T-helper 9 cell (primary cell): Measurements from ENCODE around the gene MEGF11.

ENCODE experiments used
- DNase-seq: peaks from one replicate; pipeline ENCODE4 v3.0.0-alpha.2; 2020

MEGF11 gene

DNA sequence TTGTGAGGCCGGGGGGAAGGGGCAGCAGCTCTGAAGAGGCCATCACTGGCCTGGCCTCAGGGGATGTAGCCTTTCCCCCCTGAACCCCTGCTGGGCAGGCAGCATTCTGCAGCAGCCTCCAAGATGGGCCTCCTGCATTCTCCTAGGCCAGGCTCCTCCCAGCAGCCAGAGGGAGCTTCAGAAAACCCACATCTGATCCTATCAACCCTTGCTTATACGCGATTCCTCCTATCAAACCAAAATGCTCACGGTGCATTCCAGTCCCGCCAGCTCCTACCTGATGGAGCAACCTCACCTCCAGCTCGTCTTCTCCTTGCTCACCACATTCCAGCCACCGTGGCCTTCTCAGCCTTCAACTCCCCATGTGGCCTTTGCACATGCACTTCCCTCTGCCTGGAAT is 85.7 kb downstream of the MEGF11 start:
- DNase-seq = no peak

DNA sequence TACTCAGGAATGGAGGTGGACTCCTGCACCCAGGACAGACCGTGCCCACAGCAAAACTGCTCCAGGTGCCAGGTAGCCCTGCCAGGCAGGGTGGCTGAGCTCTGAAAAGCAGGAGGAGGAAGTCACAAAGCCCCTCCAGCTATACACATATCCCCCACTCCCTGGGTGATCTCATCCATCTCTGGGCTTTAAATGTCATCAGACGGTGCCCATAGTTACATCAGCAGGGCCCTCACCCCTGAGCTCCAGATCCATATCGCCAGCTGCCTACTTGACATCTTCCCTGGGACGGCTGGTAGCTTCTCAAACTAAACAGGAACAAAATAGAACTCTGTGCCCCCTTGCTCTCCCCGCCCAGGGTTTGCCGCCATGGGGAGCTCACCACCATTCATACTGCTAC is 87.7 kb downstream of the MEGF11 start:
- no peak for DNase-seq

DNA sequence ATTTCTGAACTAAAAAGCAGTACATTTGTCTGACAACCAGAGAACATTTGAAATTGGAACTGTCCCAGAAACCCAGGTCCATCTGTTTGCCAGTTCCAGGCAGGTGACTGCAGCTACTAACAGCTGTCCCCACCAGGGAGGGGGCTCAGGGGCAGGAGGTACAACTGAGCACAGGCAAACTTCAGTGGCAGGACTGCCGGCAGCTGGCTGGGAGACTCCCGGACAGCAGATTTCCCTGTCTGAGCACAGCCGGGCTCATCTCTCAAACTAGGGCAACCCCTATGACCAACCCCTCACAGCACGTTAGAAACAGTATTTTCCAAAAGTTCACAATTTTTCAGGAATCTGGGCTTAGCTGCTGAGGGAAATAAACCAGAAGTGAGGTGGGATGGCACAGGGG is 88.8 kb downstream of the MEGF11 start:
- no peak for DNase-seq

DNA sequence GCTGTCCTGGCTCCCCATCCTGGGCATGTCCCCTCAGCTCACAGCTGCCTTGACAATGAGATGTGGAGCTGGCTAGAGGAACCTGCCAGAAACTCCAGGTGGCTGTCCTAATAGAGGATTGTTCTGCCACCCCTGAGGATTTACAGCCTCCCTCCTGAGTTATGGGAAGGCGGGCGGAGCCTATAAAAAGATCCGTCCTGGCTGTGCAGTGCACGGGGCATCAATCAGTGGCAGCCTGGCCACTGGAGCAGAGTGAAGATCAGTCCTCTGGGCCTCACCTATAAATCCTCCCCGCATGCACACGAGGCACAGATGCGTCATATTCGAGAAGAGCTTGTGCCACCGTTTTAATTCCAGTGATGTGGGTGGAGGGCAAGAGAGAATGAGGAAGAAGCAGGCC is 90.0 kb downstream of the MEGF11 start:
- no peak for DNase-seq

DNA sequence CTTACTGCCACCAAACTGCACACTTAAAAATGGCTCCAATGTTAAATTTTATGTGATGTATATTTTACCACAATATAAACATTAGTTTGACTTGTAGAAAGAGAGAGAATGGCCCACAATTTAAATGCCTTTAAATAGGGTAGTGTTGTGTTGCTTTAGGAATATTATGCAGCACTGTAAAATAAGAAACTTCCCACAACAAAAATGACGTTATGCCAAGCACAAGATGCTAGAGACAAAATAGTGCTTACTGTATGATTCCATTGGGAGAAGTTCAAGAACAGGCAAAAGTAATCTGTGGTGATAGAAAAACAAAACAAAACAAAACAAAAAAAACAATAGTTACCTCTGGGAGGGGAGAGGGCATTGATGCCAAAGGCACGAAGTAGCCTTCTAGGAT is 91.3 kb downstream of the MEGF11 start:
- no peak for DNase-seq

DNA sequence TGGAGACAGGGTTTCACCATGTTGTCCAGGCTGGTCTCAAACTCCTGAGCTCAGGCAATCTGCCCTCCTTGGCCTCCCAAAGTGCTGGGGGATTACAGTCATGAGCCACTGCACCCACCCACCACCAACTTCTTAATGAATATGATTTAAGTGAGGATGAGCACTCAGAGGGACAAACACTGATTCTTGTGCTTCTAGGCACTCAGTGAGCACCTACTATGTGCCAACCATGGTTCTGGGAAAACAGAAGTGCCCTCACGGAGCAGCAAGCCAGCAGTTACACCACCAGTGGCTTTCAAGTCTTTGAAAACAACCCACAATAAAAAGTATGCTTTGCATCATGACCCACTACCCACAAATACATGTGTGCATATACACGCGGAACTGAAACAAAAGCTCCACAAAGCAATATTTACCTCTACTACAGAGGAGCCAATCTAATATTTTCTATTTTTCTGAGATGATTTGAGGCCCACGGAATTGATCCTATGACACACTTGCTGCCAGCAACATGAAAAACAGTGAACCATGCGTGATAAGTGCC is 91.9 kb downstream of the MEGF11 start:
- DNase-seq = no peak

DNA sequence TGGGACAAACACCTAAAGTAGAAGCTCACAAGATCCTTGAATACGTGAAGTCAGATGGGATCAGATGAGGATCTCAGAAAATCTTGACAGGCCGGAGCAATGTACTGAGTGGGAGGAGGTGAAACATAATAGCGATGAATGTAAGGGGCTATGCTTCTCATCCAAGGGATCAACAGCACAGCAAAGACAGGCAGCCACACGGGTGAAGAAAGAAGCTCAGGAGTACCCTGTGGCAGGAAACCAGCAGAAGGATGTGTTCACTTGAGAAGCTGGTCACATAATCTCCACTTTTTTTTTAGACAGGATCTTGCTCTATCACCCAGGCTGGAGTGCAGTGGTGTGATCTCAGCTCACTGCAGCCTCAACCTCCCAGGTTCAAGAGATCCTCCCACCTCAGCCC is 92.4 kb downstream of the MEGF11 start:
- no peak for DNase-seq

DNA sequence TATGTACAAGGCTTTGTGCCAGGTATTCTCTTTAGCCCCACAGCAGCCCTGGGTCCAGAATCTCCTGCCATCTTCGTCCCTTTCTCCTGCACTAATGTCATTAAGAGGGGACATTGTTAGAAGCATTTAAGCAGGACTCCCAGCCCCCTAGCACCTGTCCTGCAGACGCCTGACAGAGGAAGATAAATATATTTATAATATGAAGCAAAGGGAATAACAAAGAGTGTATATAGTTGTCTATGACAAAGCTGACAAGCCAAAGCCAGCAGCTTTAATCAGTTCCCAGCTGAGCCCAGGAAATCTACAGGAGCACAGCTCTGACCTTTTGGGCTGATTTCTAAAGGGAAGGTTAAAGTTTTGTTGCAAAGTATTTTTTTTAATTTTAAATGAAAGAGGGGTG is 96.0 kb downstream of the MEGF11 start:
- no peak for DNase-seq

DNA sequence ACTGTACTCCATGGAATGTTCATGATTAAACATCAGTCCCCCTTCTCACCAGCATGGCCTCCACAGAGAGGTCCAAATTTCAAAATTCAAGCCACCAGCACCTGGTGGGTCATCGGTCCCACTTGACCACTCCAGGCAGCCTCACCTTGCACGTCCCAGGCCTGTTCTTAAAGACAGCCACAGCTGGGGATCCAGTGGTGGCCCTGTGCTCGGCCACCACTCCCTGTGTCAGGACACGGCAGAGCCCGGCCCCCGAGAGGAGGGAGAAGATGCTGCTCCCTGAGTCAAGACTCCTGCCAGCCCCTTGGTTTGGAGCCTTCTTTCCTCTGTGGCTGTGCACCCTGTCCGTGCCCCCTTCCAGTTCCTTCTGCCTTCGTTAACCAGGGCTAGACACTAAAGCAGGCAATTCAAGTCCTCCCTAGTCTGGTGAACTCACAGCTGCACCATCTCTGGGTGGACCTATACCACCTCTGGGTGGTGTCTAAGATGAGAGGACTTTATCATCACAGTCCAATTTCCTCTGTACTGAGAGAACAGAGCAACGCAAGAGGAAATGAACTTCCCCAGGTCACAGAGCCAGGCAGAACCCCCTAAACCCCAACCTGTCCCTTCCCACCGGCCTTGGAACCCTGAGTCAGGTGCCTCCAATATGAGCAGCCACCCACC is 97.1 kb downstream of the MEGF11 start:
- no peak for DNase-seq

DNA sequence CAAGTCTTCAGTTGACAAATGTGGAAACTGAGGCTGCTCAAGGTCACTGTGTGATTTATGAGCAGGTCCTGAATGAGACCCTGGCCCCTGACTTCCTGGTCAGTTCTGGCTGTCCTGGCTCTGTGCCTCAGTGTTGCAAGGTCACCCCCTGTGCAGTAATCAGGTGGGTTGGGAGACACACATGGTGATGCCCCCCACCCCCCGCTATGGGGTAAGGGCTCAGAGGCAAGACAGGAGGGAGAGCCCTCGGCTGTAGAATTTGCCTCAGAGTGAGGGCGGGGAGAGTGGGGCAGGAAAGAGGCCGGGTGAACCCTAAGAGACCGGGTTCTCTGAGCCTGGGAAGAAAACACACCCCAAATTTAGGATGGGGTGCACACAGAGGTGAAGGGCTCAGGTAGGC is 98.5 kb downstream of the MEGF11 start:
- DNase-seq = no peak

DNA sequence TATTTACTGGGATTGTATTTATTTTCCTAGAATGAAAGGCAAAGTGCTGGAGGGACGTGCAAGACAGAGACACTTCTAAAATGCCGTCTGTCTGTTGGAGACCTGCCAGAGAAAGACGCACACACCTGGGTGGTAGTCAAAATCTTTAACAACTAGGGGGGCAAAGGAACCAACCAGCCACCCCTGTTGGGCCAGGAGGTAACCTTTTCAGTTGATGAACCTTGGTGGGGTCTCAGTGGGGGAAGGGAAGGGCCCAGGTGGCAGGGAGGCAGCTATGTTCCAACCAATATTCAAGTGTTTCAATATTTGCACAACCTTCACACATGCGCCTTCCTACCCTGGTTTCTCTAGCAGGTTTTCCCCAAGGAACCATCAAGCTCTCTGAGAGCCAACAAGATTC is 99.0 kb downstream of the MEGF11 start:
- no peak for DNase-seq

DNA sequence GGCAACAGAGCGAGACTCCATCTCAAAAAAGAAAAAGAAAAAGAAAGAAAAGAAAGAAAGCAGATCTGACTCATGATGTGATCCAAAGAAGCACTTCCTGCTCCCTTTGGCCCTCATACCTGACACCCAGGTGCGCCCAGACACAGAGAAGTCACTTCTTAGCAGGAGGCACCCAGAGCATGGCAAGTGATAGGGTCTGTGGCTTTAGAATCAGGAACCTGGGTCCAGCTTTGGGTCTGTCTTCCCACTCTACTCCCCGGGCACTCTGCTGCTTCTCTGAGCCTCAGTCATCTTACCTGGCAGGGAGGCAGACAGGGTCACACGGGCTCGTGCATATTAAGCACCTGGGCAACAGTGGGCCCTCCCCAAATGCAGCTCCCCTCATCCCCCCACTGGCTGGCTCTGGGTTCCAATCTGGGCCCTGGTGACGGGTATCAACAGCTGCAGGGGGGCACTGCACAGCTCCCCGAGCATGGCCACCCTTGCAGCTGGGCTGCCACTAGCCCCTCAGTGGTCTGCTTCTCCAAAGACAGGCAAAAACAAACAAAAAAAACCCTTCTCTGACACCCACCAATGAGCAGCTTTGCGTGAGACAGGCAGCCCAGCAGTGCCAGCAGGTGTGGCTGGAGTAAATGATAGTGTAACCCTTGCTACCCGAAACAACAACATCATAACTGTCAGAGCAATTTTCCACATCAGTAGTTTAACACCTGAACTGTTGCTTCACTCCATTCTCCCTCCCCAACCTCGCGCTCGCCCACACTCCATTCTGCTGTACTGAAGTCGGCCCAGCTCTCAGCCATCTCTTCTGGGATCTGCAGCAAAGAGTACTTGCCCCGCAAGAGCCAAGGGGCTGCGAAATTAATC is 99.8 kb downstream of the MEGF11 start:
- DNase-seq = no peak

DNA sequence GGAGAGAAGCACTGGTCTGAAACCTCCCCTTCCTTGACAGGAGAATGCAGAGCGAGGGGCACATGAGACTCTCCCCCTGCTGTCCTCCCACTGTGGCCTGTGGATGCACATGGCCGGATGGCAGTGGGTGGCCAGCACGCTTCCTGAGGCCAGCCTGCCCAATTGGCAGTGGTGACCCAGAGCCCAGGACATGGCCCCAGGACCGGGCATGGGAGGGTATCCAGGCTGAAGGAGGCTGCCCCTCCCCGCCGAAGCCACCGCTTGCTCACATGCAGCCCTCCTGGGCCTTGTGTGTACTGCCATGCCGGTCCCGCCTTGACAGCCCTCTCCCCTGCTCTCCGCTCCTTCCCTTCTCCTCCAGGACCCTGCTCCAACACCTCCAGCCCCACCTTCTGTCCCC is 100.9 kb downstream of the MEGF11 start:
- no peak for DNase-seq

DNA sequence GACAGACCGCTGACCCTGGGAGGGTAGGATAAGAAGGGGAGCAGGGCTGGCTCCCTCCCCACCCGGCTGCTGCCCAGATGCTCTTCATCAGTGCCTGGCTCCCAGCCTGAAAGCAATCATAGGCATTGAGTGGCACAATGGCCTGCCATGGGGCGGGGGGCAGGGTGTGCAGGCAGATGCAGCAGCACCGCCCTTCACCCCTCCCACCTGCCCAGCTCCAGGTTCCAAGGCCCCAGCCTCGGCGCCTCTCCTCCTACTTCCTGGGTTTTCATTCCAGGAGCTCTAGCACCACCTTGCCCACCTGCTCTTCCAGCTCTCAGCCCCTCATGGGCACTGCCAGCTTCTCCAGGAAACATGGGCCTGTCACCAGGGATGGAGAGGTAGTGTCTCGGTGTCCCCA is 101.7 kb downstream of the MEGF11 start:
- no peak for DNase-seq

DNA sequence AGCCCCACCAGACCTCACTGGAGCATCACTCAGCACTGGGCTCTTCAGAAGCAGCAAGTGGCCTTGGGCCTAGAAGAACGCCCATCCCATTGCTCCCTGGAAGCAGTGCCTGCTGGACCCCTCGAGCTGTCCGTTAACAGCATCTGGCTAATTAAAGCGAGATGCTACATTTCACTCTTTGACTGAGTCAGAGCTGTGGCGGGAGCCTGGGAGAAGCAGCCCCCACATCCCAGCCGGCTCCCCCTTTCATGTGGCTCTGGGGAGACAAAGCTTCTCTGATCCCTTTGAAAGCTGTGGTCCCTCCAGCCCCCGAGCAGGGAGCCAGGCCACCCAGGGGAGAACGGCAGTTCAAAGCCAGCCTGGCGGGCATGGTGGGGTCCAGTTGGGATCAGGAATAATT is 103.7 kb downstream of the MEGF11 start:
- no peak for DNase-seq

DNA sequence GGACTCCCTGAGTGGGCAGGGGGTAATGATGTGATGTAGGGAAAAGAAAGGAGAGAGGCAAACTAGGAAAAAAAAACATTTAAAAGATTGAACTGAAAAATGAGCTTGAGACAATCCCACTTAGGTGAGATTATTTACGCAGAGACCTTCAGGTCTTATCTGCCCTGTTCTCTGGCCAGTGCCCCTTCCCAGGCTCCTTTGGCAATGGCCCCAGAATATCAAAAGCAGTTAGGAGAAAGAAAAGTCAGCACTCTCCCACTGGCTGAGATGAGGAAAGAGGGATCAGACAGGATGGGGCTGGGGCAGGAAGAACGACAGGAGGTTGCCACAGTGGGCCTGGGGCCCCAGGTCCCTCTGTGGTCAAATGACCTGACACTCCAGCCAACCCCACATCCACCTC is 105.4 kb downstream of the MEGF11 start:
- DNase-seq = no peak

DNA sequence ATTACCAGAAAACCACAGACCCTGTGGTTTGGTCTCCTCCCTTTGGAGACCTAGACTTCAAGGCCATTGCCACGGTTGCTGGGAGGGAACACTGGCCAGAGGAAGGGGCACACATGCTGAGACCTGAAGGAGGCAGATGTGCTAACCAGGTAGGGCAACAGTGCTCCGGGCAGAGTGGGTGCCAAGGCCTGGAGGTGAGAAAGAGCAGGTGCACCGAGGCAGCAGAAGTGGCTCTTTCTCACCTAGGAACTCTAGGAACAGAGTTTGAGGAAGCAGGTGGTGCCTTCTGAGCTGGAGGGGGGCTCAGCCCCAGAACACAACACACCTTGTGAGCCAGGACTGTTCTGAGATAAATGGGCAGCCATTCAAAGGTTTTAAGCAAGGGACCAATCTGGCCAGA is 106.1 kb downstream of the MEGF11 start:
- no peak for DNase-seq

DNA sequence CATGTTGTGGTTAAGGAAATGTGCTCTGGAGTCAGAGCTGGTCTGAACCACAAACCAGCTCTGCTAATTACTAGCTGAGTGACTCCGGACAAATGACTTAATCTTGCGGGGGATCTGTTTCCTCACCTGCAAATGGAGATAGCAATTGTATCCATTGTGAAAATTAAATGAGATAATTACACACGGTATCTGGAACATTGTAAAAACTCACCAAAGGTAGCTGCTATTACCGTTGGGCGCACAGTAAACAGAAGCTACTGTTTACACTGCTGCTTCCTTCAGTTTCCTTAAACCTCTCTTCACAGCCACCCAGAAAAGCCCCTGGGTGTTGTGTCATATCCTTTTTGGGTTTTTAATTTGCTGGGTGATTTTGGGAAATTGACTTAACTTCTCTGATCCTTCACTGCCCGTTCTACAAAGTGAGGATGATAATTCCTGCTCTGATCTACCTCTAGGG is 107.8 kb downstream of the MEGF11 start:
- no peak for DNase-seq

DNA sequence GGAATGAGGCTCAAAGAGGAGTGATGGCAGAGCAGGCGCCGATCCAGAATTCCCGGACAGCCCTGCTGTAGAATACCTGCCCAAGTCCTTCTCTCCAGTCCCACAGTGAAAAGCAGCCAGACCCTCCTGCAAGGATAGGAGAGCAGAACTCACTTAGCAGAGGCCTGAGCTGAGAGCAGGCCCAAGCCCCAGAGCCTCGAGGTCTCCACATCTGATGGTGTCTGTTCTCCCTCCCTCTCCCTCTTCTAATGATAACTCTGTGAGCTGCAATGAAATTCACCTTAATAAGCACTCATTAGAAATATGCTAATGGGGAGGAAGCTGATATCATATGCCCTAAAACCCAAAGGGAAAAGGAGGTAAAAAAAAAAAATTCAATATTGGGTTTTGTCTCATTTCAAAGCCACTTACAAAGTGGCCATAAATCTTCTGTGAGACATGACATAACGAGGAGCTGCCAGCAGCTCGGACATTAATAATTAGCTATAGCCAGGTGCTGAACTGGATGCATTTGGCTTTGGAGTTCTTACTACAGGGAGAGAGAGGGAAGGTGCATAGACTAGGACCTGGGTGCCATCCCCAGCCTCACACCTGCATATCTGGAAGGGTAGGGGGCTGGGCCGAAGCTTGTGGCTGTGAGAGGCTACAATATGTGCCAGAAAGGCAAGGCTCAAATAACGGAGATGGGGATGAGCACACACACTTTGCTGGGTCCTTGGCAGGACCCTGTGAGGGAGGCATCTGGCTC is 108.4 kb downstream of the MEGF11 start:
- DNase-seq = no peak

DNA sequence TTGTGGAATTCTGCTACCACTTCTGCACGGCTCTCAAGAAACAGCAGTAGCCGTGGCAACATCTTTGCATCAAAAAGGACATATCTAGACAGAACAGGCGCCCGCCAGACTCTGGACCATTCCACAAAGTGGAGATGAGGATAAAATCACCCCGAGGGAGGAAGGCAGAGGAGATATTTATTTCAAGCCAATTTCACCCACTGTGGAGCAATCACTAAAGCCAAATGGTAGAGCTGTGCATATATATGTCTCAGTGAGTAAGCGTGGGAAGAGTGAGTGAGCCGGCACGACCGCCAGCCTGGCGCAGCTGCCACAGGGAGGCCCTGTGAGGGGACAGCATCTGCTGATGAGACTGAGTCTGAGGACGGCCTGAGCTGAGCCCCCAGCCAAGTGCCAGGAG is 111.3 kb downstream of the MEGF11 start:
- DNase-seq = no peak

DNA sequence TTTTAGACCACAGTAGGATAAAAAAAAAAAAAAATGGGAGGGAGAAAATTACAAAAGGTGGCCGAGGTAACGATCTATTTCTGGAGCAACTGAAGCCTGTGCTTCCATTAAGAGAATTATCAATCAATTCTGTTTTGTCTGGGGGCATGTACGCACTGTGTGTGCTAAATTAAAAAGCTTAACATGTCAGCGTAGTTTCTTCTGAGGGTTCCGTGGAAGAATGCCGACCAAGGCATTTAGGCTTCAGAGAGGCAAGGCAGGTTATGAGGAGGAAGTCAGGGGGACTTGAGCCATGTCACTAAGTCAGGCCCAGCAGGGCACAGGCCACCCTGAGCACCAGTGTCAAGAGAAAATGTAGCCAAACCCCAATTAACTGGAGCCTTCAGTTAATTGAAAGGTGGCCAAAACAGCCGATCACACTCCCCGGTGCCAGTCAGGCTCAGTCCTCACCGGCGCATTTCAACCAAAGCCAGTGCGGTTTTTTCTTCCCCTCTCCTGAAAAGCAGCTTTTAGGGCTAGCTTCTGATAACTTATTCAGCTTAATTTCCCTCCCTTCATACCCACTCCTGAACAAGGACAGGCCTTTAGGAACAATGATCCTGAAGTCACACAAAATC is 113.9 kb downstream of the MEGF11 start:
- no peak for DNase-seq

DNA sequence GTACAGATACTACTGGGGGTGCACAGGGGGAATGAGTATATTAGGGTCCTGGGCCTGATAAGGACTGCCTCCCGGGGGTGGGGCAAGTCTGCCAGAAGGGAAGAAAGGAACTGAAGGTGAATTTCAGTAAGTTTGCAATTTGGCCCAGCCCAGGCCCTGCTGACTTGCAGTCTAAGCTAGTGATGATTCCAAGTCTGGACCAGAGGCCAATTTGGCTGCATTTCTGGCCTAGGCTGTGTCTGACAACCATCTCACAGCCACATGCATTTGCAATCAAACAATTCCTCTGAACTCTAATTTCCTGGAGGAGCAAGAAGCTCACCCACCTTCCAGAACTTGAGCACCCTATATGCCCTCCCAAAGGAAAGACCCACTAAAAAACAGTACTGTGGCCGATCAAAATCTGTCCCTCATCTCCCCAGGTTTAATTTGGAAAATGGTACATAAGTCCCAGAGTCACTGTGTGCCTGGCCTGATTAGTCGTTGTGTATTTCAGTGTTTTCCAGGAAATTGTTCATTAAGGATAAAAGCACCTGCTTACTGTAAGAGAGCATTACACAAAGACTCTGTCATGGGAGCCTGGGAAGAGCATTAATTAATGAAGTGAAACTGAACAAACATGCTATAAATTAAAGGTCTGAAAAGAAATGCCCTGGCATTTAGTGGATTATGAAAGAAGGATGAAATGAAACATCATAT is 114.5 kb downstream of the MEGF11 start:
- no peak for DNase-seq
